ENCODE data around the gene FAM13A. TPM values are rescaled to one million over a fixed set of nuclear protein-coding genes. Genes with fewer than 3 reads are reported as not detected.

Gene FAM13A
- total and polyA plus RNA-seq, 12 donors, result 10.1 to 61.6 (median 29.1) TPM

DNA sequence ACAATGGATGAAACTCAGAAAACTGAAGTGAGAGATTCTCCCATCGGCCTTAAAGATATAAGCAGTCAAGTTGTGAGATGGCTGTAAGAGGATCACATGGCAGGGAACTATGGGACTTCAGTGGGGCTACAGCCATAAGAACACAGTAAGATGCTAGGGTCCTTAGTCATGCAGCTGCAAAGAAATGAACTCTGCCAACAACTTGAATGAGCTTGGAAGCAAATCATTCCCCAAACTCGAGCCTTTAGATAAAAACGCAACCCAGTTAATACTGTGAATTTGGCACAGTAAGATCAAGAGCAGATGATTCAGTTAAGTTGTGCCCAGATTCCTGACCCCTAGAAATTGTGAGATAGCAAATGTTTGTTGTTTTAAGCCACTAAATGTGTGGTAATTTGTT, 117.3 kb downstream of the FAM13A start:
- no peak for TF ChIP-seq POLR2A (IDR thresholded peaks at IDR 0.05)
- Histone ChIP-seq H3K4me3 (no peak overlapping the region), H3K27ac (no peak overlapping the region), H3K4me1 (replicated peaks in 1 of 2) (no peaks in the 10 kb centered on the region), H3K36me3 (replicated peaks in 1 of 2) (no peaks in the 10 kb centered on the region), H3K27me3 (no peaks in the 10 kb centered on the region), H3K9me3 (replicated peaks in 1 of 3) (no peaks in the 10 kb centered on the region)
- 67 to 75% (median 71%) methylated on average over 3 of the region's 3 CpGs for WGBS, 4 donors
- no peak for DNase-seq
- intact Hi-C loops (cut with DNase I), result no loop called here

- Histone ChIP-seq H3K4me3 (no peak overlapping the region), H3K27me3 (no peaks in the 10 kb centered on the region), H3K36me3 (replicated peaks in 1 of 2) (no peaks in the 10 kb centered on the region), H3K9me3 (replicated peaks in 1 of 3) (no peaks in the 10 kb centered on the region), H3K4me1 (replicated peaks in 1 of 2) (no peaks in the 10 kb centered on the region), H3K27ac (no peak overlapping the region)
- intact Hi-C loops (cut with DNase I), result no loop called here
- DNase-seq, result no peak
- TF ChIP-seq, protein P1, sequence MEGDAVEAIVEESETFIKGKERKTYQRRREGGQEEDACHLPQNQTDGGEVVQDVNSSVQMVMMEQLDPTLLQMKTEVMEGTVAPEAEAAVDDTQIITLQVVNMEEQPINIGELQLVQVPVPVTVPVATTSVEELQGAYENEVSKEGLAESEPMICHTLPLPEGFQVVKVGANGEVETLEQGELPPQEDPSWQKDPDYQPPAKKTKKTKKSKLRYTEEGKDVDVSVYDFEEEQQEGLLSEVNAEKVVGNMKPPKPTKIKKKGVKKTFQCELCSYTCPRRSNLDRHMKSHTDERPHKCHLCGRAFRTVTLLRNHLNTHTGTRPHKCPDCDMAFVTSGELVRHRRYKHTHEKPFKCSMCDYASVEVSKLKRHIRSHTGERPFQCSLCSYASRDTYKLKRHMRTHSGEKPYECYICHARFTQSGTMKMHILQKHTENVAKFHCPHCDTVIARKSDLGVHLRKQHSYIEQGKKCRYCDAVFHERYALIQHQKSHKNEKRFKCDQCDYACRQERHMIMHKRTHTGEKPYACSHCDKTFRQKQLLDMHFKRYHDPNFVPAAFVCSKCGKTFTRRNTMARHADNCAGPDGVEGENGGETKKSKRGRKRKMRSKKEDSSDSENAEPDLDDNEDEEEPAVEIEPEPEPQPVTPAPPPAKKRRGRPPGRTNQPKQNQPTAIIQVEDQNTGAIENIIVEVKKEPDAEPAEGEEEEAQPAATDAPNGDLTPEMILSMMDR (IDR thresholded peaks at IDR 0.05), result no peak
- TF ChIP-seq POLR2A (IDR thresholded peaks at IDR 0.05), result no peak
Measured at GRCh38 chr4:88938138-88938537, 118.8 kb downstream of the FAM13A start.

- no peaks in the 10 kb centered on the region for H3K27me3 ChIP-seq
- no peaks in the 10 kb centered on the region for H3K4me1 ChIP-seq (replicated peaks in 1 of 2)
- no peaks in the 10 kb centered on the region for H3K36me3 ChIP-seq (replicated peaks in 1 of 2)
- TF ChIP-seq, protein P1 (IDR thresholded peaks at IDR 0.05), result no peak
- no peak for TF ChIP-seq POLR2A (IDR thresholded peaks at IDR 0.05)
- 89 to 96% (median 94%) methylated on average over 2 of the region's 2 CpGs for WGBS, 4 donors
- no peak overlapping the region for H3K27ac ChIP-seq
- intact Hi-C loops (cut with DNase I), result no loop called here
- H3K4me3 ChIP-seq, result no peak overlapping the region
- no peaks in the 10 kb centered on the region for H3K9me3 ChIP-seq (replicated peaks in 1 of 3)
- DNase-seq, result no peak
Measured at GRCh38 chr4:88937081-88937480, 119.9 kb downstream of the FAM13A start.

DNA sequence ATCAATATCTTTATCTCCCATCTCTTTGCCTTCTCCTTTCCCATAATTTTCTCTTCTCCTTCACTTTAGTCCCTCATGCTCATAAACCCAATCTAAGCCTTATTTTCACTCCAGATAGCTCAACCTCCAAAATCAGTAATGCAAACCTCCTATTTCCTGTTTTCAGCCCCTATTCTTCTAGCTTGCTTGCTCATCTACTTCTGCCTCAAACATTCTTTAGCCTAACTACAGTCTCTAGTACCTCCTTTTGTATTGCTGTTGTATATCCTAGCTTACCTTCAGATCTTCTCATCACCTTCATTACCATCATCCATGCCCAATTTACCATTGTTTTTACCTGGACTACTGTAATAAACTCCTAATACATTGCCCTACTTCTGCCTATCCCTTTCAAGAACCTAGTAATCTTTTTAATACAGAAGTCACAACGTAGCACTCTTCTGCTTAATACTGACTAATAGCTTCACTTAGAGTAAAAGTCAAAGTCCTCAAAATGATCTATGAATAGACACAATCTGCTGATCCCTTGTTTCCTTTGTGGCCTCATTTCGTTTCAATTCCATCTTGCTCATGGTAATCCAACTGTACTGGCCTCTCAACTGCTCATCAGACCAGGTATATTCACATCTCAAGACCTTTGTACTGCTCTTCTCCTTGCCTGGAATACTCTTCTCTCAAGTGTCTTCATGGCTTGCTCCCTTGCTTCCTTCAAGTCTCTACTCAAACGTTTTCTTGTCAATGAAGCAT, 123.4 kb downstream of the FAM13A start:
- no peaks in the 10 kb centered on the region for H3K36me3 ChIP-seq (replicated peaks in 1 of 2)
- no peak overlapping the region for H3K27ac ChIP-seq
- H3K4me1 ChIP-seq (replicated peaks in 1 of 2), result no peaks in the 10 kb centered on the region
- H3K27me3 ChIP-seq, result no peaks in the 10 kb centered on the region
- H3K4me3 ChIP-seq, result no peak overlapping the region
- DNase-seq, result no peak
- TF ChIP-seq POLR2A (IDR thresholded peaks at IDR 0.05), result no peak
- TF ChIP-seq, protein P1 (IDR thresholded peaks at IDR 0.05), result no peak
- 56 to 71% (median 61%) methylated on average over 3 of the region's 3 CpGs for WGBS, 4 donors
- intact Hi-C loops (cut with DNase I), result no loop called here
- no peaks in the 10 kb centered on the region for H3K9me3 ChIP-seq (replicated peaks in 1 of 3)

GRCh38 chr4:88928852-88929251, 128.1 kb downstream of the FAM13A start:
- TF ChIP-seq, protein P1 (IDR thresholded peaks at IDR 0.05), result no peak
- no peak for TF ChIP-seq POLR2A (IDR thresholded peaks at IDR 0.05)
- no peak overlapping the region for H3K27ac ChIP-seq
- H3K9me3 ChIP-seq (replicated peaks in 1 of 3), result no peaks in the 10 kb centered on the region
- no peak overlapping the region for H3K4me3 ChIP-seq
- H3K4me1 ChIP-seq (replicated peaks in 1 of 2), result no peaks in the 10 kb centered on the region
- intact Hi-C loops (cut with DNase I), result no loop called here
- 73 to 87% (median 79%) methylated on average over 1 of the region's 1 CpG for WGBS, 4 donors
- DNase-seq, result no peak
- no peaks in the 10 kb centered on the region for H3K27me3 ChIP-seq
- no peaks in the 10 kb centered on the region for H3K36me3 ChIP-seq (replicated peaks in 1 of 2)
